ENCODE measurements around the gene TPST2. TPM values are rescaled to one million over a fixed set of nuclear protein-coding genes. Genes with fewer than 3 reads are reported as not detected.

The TPST2 gene
- total RNA-seq, 4 donors from 2014 or later: 27.2 to 40.6 (median 32.5) TPM

- TF ChIP-seq, protein P1, sequence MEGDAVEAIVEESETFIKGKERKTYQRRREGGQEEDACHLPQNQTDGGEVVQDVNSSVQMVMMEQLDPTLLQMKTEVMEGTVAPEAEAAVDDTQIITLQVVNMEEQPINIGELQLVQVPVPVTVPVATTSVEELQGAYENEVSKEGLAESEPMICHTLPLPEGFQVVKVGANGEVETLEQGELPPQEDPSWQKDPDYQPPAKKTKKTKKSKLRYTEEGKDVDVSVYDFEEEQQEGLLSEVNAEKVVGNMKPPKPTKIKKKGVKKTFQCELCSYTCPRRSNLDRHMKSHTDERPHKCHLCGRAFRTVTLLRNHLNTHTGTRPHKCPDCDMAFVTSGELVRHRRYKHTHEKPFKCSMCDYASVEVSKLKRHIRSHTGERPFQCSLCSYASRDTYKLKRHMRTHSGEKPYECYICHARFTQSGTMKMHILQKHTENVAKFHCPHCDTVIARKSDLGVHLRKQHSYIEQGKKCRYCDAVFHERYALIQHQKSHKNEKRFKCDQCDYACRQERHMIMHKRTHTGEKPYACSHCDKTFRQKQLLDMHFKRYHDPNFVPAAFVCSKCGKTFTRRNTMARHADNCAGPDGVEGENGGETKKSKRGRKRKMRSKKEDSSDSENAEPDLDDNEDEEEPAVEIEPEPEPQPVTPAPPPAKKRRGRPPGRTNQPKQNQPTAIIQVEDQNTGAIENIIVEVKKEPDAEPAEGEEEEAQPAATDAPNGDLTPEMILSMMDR (IDR thresholded peaks at IDR 0.05): no peak
- TF ChIP-seq POLR2A (IDR thresholded peaks at IDR 0.05): no peak
- no peaks in the 10 kb centered on the region for H3K4me1 ChIP-seq
- intact Hi-C loops (cut with DNase I): no loop called here
- no peaks in the 10 kb centered on the region for H3K36me3 ChIP-seq
- 61 to 77% methylated on average over 4 of the region's 4 CpGs for WGBS, 2 donors
- H3K9me3 ChIP-seq: no peaks in the 10 kb centered on the region
- no peak overlapping the region for H3K27ac ChIP-seq
- no peak for DNase-seq
- H3K4me3 ChIP-seq: no peak overlapping the region
- peaks cover 0 to under 1% (median 0%) of the 10 kb centered on the region in 4 donors for H3K27me3 ChIP-seq
Observed at GRCh38 chr22:26606611-26607010, 16.7 kb upstream of the TPST2 start.

GRCh38 chr22:26604368-26604767 lies 14.4 kb upstream of the TPST2 start:
- 85 to 100% methylated on average over 1 of the region's 1 CpG for WGBS, 2 donors

DNA sequence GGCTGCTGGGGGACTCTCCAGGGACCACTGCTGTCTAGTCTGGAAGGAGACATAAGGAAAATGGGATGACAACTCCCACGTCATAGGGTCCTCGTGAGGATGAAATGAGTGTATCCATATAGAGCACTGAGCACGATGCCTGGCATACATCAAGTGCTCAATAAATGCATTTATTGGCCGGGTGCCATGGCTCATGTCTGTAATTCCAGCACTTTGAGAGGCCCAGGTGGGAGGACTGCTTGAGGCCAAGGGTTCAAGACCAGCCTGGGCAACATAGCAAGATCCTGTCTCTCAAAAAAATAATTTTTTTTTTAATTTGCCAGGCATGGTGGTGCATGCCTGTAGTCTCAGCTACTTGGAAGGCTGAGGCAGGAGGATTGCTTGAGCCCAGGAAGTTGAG lies 12.2 kb upstream of the TPST2 start:
- Histone ChIP-seq H3K4me3 (no peak overlapping the region), H3K9me3 (no peaks in the 10 kb centered on the region), H3K4me1 (no peaks in the 10 kb centered on the region), H3K27me3 (peaks cover 0 to 23% (median 0%) of the 10 kb centered on the region in 4 donors), H3K27ac (no peak overlapping the region), H3K36me3 (no peaks in the 10 kb centered on the region)
- WGBS, 2 donors: 79 to 80% methylated on average over 4 of the region's 4 CpGs
- TF ChIP-seq, protein P1 (IDR thresholded peaks at IDR 0.05): no peak
- DNase-seq: no peak
- intact Hi-C loops (cut with DNase I): no loop called here

More at GRCh38 chr22:26604368-26604767, 14.4 kb upstream of the TPST2 start:
- Histone ChIP-seq H3K9me3 (no peaks in the 10 kb centered on the region), H3K27ac (no peak overlapping the region), H3K36me3 (no peaks in the 10 kb centered on the region), H3K4me1 (no peaks in the 10 kb centered on the region), H3K27me3 (peaks cover 0 to 4% (median 0%) of the 10 kb centered on the region in 4 donors), H3K4me3 (no peak overlapping the region)
- intact Hi-C loops (cut with DNase I): no loop called here
- no peak for DNase-seq
- no peak for TF ChIP-seq POLR2A (IDR thresholded peaks at IDR 0.05)
- TF ChIP-seq, protein P1 (IDR thresholded peaks at IDR 0.05): no peak

GRCh38 chr22:26601726-26602125 lies 11.8 kb upstream of the TPST2 start:
- Histone ChIP-seq H3K27ac (no peak overlapping the region), H3K9me3 (no peaks in the 10 kb centered on the region), H3K27me3 (peaks cover 0 to 24% (median 0%) of the 10 kb centered on the region in 4 donors), H3K36me3 (no peaks in the 10 kb centered on the region), H3K4me3 (no peak overlapping the region), H3K4me1 (no peaks in the 10 kb centered on the region)
- WGBS, 2 donors: 94 to 98% methylated on average over 3 to 11 of the region's 12 CpGs
- TF ChIP-seq POLR2A (IDR thresholded peaks at IDR 0.05): no peak
- TF ChIP-seq, protein P1 (IDR thresholded peaks at IDR 0.05): no peak
- intact Hi-C loops (cut with DNase I): no loop called here
- DNase-seq: no peak

DNA sequence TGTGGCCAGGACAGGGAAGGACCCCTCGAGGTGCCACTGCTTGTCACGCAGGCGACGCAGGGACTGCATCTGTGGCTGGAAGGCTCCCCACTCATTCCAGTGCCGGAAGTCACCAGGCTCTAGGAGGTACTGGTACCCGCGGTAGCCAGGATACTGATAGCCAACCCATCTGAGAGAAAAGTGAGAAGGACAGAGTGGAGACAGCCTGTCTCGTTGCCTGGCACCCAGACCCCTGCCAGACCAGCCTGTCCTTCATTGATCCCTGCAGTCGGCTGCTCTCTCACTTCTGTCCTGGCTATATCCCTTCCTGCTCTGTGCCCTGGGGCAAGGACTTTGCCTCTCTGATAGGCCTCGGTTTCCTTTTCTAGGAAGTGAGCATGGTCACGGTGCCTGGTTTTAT lies 9.6 kb upstream of the TPST2 start:
- intact Hi-C loops (cut with DNase I): no loop called here
- H3K36me3 ChIP-seq: no peaks in the 10 kb centered on the region
- 74 to 83% methylated on average over 7 to 10 of the region's 11 CpGs for WGBS, 2 donors
- H3K4me3 ChIP-seq: no peak overlapping the region
- peaks cover 0 to 30% (median 0%) of the 10 kb centered on the region in 4 donors for H3K27me3 ChIP-seq
- H3K9me3 ChIP-seq: no peaks in the 10 kb centered on the region
- no peak overlapping the region for H3K27ac ChIP-seq
- H3K4me1 ChIP-seq: no peaks in the 10 kb centered on the region
- no peak for DNase-seq
- TF ChIP-seq POLR2A (IDR thresholded peaks at IDR 0.05): no peak
- TF ChIP-seq, protein P1 (IDR thresholded peaks at IDR 0.05): no peak

Measured in esophagus squamous epithelium (tissue), 5 donors.